H1 (cell line): ENCODE data around the gene COL6A3. TPM values are rescaled to one million over a fixed set of nuclear protein-coding genes. Genes with fewer than 3 reads are reported as not detected.

Source experiments
- CTCF ChIA-PET: fragments of 300-600 bp; sonication (Branson Sonifier 250); formaldehyde crosslinking; loops from one replicate; lab custom pipeline; 2021; ENCODE audit not compliant: partially characterized antibody; lab: Charles Lee
- POLR2A ChIA-PET: fragments of 300-600 bp; sonication (Branson Sonifier 250); formaldehyde crosslinking; loops from one replicate; lab custom pipeline; 2021; ENCODE audit warnings: inconsistent platforms; ENCODE audit not compliant: partially characterized antibody; lab: Charles Lee
- DNase-seq, 2 experiments: peaks; one replicate each; pipeline versions ENCODE4 v3.0.0 to v3.0.0-alpha.2; 2010 to 2022; ENCODE audit warnings: low spot score in 2 of 2, low read depth in 1 of 2, mixed read lengths in 1 of 2
- FAIRE-seq: peaks from 2 replicates; lab custom pipeline; 2011; peaks lifted over from hg19 to GRCh38; lab: Jason Lieb, UNC
- H2AFZ ChIP-seq: 2 replicates; pipeline ENCODE4 v1.8.1; 2012; ENCODE audit warnings: low read length, inconsistent platforms
- H2AK5ac ChIP-seq: 2 replicates; pipeline ENCODE4 v1.6.1; 2013; ENCODE audit warnings: low read depth, low read length
- H2BK120ac ChIP-seq: replicated peaks from 2 replicates; pipeline ENCODE3; 2013; ENCODE audit warnings: low read depth, low read length, inconsistent platforms
- H2BK12ac ChIP-seq: 2 replicates; pipeline ENCODE4 v1.6.1; 2013; ENCODE audit warnings: low read depth, low read length
- H2BK15ac ChIP-seq: 2 replicates; pipeline ENCODE4 v1.6.1; 2013; ENCODE audit warnings: low read length
- H2BK20ac ChIP-seq: 2 replicates; pipeline ENCODE4 v1.6.1; 2013; ENCODE audit warnings: low read length
- H2BK5ac ChIP-seq: 2 replicates; pipeline ENCODE4 v1.6.1; 2013; ENCODE audit warnings: low read depth, low read length
- H3K14ac ChIP-seq: 2 replicates; pipeline ENCODE4 v1.6.1; 2013; ENCODE audit warnings: inconsistent platforms; ENCODE audit not compliant: insufficient read length
- H3K18ac ChIP-seq: 2 replicates; pipeline ENCODE4 v1.6.1; 2013; ENCODE audit warnings: low read length; ENCODE audit errors: extremely low read depth
- H3K23ac ChIP-seq: 2 replicates; pipeline ENCODE4 v1.6.1; 2013; ENCODE audit warnings: inconsistent platforms; ENCODE audit not compliant: insufficient read length
- H3K23me2 ChIP-seq: 2 replicates; pipeline ENCODE4 v1.6.1; 2013; ENCODE audit warnings: low read depth, low read length
- H3K27ac ChIP-seq: 2 replicates; pipeline ENCODE4 v1.6.1; 2011; ENCODE audit warnings: low read depth, low read length, inconsistent platforms
- H3K27me3 ChIP-seq, 4 experiments: replicated peaks in 1 of 4; 1 replicate in 1 of 4; 2 replicates in 3 of 4; pipeline versions ENCODE4 v1.6.1 to v1.8.1; 2011 to 2013; ENCODE audit warnings: low read length in 3 of 4, mild to moderate bottlenecking in 3 of 4, inconsistent platforms in 2 of 4, mixed read lengths in 2 of 4, moderate library complexity in 1 of 4; ENCODE audit not compliant: control insufficient read depth in 3 of 4, insufficient read depth in 3 of 4; ENCODE audit errors: extremely low read depth in 1 of 4
- H3K36me3 ChIP-seq, 4 experiments: 2 replicates each; pipeline versions ENCODE4 v1.6.1 to v1.8.1; 2011 to 2013; ENCODE audit warnings: mild to moderate bottlenecking in 4 of 4, low read length in 3 of 4, moderate library complexity in 2 of 4, control low read depth in 1 of 4, inconsistent platforms in 1 of 4; ENCODE audit not compliant: insufficient read depth in 4 of 4, control insufficient read depth in 2 of 4
- H3K4ac ChIP-seq: replicated peaks from 2 replicates; pipeline ENCODE3; 2013; ENCODE audit warnings: low read length, low read depth, mixed read lengths, inconsistent platforms; ENCODE audit not compliant: insufficient read length
- H3K4me1 ChIP-seq, 4 experiments: replicated peaks in 1 of 4; 1 replicate in 1 of 4; 2 replicates in 3 of 4; pipeline versions ENCODE4 v1.6.1 to v1.8.1; 2011 to 2013; ENCODE audit warnings: low read length in 3 of 4, inconsistent platforms in 2 of 4, mixed read lengths in 1 of 4; ENCODE audit not compliant: insufficient read depth in 4 of 4, control insufficient read depth in 3 of 4
- H3K4me2 ChIP-seq, 2 experiments: 2 replicates each; pipeline versions ENCODE4 v1.6.1 to v1.8.1; 2011 to 2013; ENCODE audit warnings: low read depth in 2 of 2, low read length in 2 of 2, control low read depth in 1 of 2, inconsistent platforms in 1 of 2, mild to moderate bottlenecking in 1 of 2; ENCODE audit not compliant: insufficient read depth in 1 of 2
- H3K4me3 ChIP-seq, 4 experiments: fragments of 200-600, 300-600 bp in 1 of 4; sonication (generic), shearing (Covaris generic), sonication (Bioruptor Twin) in 1 of 4; 2 replicates each; pipeline versions ENCODE4 v1.5.1 to v1.8.1; 2011 to 2016; ENCODE audit warnings: low read length in 4 of 4, low read depth in 3 of 4, control low read depth in 2 of 4, inconsistent platforms in 2 of 4, mild to moderate bottlenecking in 2 of 4, mixed read lengths in 1 of 4, moderate library complexity in 1 of 4; ENCODE audit not compliant: insufficient read depth in 2 of 4; ENCODE audit errors: extremely low read depth in 1 of 4
- H3K56ac ChIP-seq: replicated peaks from 2 replicates; pipeline ENCODE3; 2013; ENCODE audit warnings: low read depth, mild to moderate bottlenecking, mixed read lengths, low read length, inconsistent platforms; ENCODE audit not compliant: insufficient read length
- H3K79me1 ChIP-seq: 2 replicates; pipeline ENCODE4 v1.6.1; 2013; ENCODE audit warnings: low read depth, low read length, control low read depth
- H3K79me2 ChIP-seq, 2 experiments: 2 replicates each; pipeline versions ENCODE4 v1.6.1 to v1.8.1; 2012 to 2013; ENCODE audit warnings: low read length in 2 of 2, mild to moderate bottlenecking in 2 of 2, inconsistent platforms in 1 of 2; ENCODE audit not compliant: insufficient read depth in 2 of 2, control insufficient read depth in 1 of 2
- H3K9ac ChIP-seq, 4 experiments: replicated peaks in 1 of 4; 1 replicate in 1 of 4; 2 replicates in 3 of 4; pipeline versions ENCODE4 v1.6.1 to v1.8.1; 2011 to 2013; ENCODE audit warnings: low read depth in 3 of 4, low read length in 3 of 4, control low read depth in 2 of 4, mild to moderate bottlenecking in 2 of 4, moderate library complexity in 2 of 4, inconsistent platforms in 1 of 4; ENCODE audit errors: extremely low read depth in 1 of 4
- H3K9me3 ChIP-seq, 2 experiments: 2 replicates each; pipeline versions ENCODE4 v1.6.1 to v1.8.1; 2012 to 2013; ENCODE audit warnings: mild to moderate bottlenecking in 2 of 2, moderate library complexity in 2 of 2, control low read depth in 1 of 2, inconsistent platforms in 1 of 2, low read depth in 1 of 2, low read length in 1 of 2, mixed read lengths in 1 of 2; ENCODE audit not compliant: insufficient read depth in 2 of 2
- H4K20me1 ChIP-seq, 2 experiments: replicated peaks in 1 of 2; 2 replicates each; pipeline versions ENCODE3 to v1.8.1; 2011 to 2013; ENCODE audit warnings: inconsistent platforms in 2 of 2, low read length in 2 of 2, mild to moderate bottlenecking in 1 of 2; ENCODE audit not compliant: insufficient read depth in 2 of 2, control insufficient read depth in 1 of 2
- H4K5ac ChIP-seq: 2 replicates; pipeline ENCODE4 v1.6.1; 2013; ENCODE audit warnings: low read length, low read depth, mixed read lengths, inconsistent platforms; ENCODE audit not compliant: insufficient read length
- H4K8ac ChIP-seq: 2 replicates; pipeline ENCODE4 v1.8.0; 2013; ENCODE audit warnings: mild to moderate bottlenecking, moderate library complexity, low read length, inconsistent platforms; ENCODE audit not compliant: insufficient read depth; ENCODE audit errors: extremely low read depth
- H4K91ac ChIP-seq: replicated peaks from 2 replicates; pipeline ENCODE3; 2013; ENCODE audit warnings: low read length, mixed read lengths, inconsistent platforms; ENCODE audit not compliant: insufficient read length
- BACH1 ChIP-seq: IDR thresholded peaks from 2 replicates; pipeline ENCODE4 v1.6.1; 2012; ENCODE audit warnings: low read length, improper control_type of control experiment
- CHD2 ChIP-seq: IDR thresholded peaks from 2 replicates; pipeline ENCODE4 v1.6.1; 2012; ENCODE audit warnings: low read length, improper control_type of control experiment
- CREB1 ChIP-seq: IDR thresholded peaks from 2 replicates; pipeline ENCODE4 v1.6.1; 2012; ENCODE audit warnings: inconsistent platforms
- CTBP2 ChIP-seq: IDR thresholded peaks from 2 replicates; pipeline ENCODE4 v1.7.0; 2011; ENCODE audit warnings: borderline replicate concordance, mild to moderate bottlenecking, moderate library complexity, mixed read lengths, low read length; ENCODE audit not compliant: insufficient read depth, insufficient read length
- FOSL1 ChIP-seq: IDR thresholded peaks from 2 replicates; pipeline ENCODE4 v1.6.1; 2011; ENCODE audit warnings: mild to moderate bottlenecking, low read depth, low read length, moderate library complexity; ENCODE audit not compliant: insufficient read depth
- GTF2F1 ChIP-seq: IDR thresholded peaks from 2 replicates; pipeline ENCODE4 v1.6.1; 2012; ENCODE audit warnings: low read depth, low read length, improper control_type of control experiment, borderline replicate concordance
- HDAC6 ChIP-seq: IDR thresholded peaks from one replicate; pipeline ENCODE4 v1.7.1; 2012; ENCODE audit warnings: low read depth, mild to moderate bottlenecking, inconsistent platforms, low read length, moderate library complexity
- JUN ChIP-seq: IDR thresholded peaks from 2 replicates; pipeline ENCODE4 v1.6.1; 2011; ENCODE audit warnings: low read depth, mild to moderate bottlenecking, improper control_type of control experiment, low read length
- KDM4A ChIP-seq: IDR thresholded peaks from one replicate; pipeline ENCODE4 v1.7.1; 2012; ENCODE audit warnings: low read depth, mild to moderate bottlenecking, moderate library complexity, low read length, inconsistent platforms; ENCODE audit not compliant: severe bottlenecking
- RBBP5 ChIP-seq: IDR thresholded peaks from 2 replicates; pipeline ENCODE4 v1.7.1; 2012; ENCODE audit warnings: low read depth, mild to moderate bottlenecking, inconsistent platforms, low read length, moderate library complexity, borderline replicate concordance
- RNF2 ChIP-seq: fragments of 200-900, 300-1000 bp; sonication (generic); IDR thresholded peaks from 2 replicates; pipeline ENCODE4 v1.7.1; 2016; ENCODE audit warnings: borderline replicate concordance, low read depth, mild to moderate bottlenecking, antibody characterized with exemption, low read length; ENCODE audit not compliant: poor library complexity, severe bottlenecking; ENCODE audit errors: missing control alignments
- RXRA ChIP-seq: IDR thresholded peaks from 2 replicates; pipeline ENCODE4 v1.6.1; 2011; ENCODE audit warnings: low read depth, mild to moderate bottlenecking, low read length, moderate library complexity; ENCODE audit not compliant: insufficient read depth
- SP2 ChIP-seq: IDR thresholded peaks from 2 replicates; pipeline ENCODE4 v1.6.1; 2012; ENCODE audit warnings: mild to moderate bottlenecking, low read length, inconsistent platforms
- SRF ChIP-seq: IDR thresholded peaks from 2 replicates; pipeline ENCODE4 v1.6.1; 2011; ENCODE audit warnings: mild to moderate bottlenecking, low read depth, low read length, moderate library complexity
- TAF7 ChIP-seq: optimal IDR thresholded peaks from 2 replicates; pipeline ENCODE3; 2011; ENCODE audit warnings: low read depth, mild to moderate bottlenecking, inconsistent platforms, low read length, moderate library complexity, borderline replicate concordance
- WGBS, 2 experiments: shearing (Covaris generic) in 1 of 2; methylation state at CpG; one replicate each; pipeline versions ENCODE4 v1.1.6 to v1.1.7; 2013 to 2015; ENCODE audit warnings: low lambda C conversion rate in 2 of 2, mixed read lengths in 2 of 2, inconsistent platforms in 1 of 2, low coverage in 1 of 2, missing lambda C conversion rate in 1 of 2; ENCODE audit not compliant: insufficient replicate concordance in 2 of 2, insufficient coverage in 1 of 2, insufficient read length in 1 of 2; ENCODE audit errors: extremely low coverage in 1 of 2, missing lambda C conversion rate in 1 of 2; 5-methylcytosine and 5-hydroxymethylcytosine counted together
- polyA plus RNA-seq, 7 experiments: library from polyadenylated mRNA; depleted of rRNA in 3 of 7; stranded (reverse) in 5 of 7; unstranded in 2 of 7; fragments of >200 nt in 5 of 7; fragments of 200-250 nt in 2 of 7; gene quantifications; 1 replicate in 5 of 7; 2 replicates in 1 of 7; 4 replicates in 1 of 7; pipeline versions ENCODE4 v1.2.1 to v1.2.3, GENCODE V29; 2011 to 2013; ENCODE audit warnings: missing spikeins in 2 of 7, mixed read lengths in 2 of 7
- total RNA-seq: library from RNA; stranded (reverse); fragmentation: NEBNext Ultra II Directional; extraction: Animal tissue kit (Norgen Biotek cat#: 25700); gene quantifications from 2 replicates; pipeline ENCODE4 v1.2.1, GENCODE V29; 2021

Gene COL6A3
- total and polyA plus RNA-seq, 2 of the 8 experiments (the other 6 are each of a cell fraction or from before 2014, with no cell fraction given), result 1.2 to 3.4 TPM

DNA sequence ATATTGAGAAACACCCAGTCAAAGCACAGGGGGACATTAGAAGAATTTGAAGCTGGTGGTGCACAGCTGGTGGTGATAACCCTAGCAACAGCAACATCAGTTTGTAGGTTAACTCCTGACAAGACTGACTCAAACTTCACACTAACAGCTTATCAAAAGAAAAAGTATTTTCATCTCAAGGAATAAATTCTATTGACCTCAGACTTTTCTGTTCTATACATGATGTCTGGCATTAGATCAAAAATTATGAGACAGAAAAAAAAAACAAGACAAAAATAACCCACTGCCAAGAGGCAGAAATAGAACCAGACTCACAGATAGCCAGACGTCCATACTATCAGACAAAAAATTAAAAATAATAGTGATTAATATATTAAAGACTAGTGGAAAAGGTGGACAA lies 126.1 kb downstream of the COL6A3 start:
- no peak overlapping the region for H3K4me2 ChIP-seq
- no peak overlapping the region for H3K9ac ChIP-seq
- CTCF ChIA-PET, result interaction anchor here (0.7 kb wide), 1 partner anchor 142 kb away, joined by 3 read pairs; no protein-coding TSS in a partner anchor
- H4K8ac ChIP-seq, result no peak overlapping the region
- H2BK20ac ChIP-seq, result no peak overlapping the region
- H3K23ac ChIP-seq, result no peak overlapping the region
- H2BK5ac ChIP-seq, result no peak overlapping the region
- H2BK12ac ChIP-seq, result no peak overlapping the region
- no peak overlapping the region for H3K18ac ChIP-seq
- H4K20me1 ChIP-seq, result no peaks in the 10 kb centered on the region
- no peak overlapping the region for H2AFZ ChIP-seq
- H3K79me2 ChIP-seq, result no peaks in the 10 kb centered on the region
- no peak overlapping the region for H4K91ac ChIP-seq
- no peak overlapping the region for H4K5ac ChIP-seq
- H3K79me1 ChIP-seq, result no peaks in the 10 kb centered on the region
- no peaks in the 10 kb centered on the region for H3K27me3 ChIP-seq
- FAIRE-seq (no peak), DNase-seq (no peak)
- no peaks in the 10 kb centered on the region for H3K23me2 ChIP-seq
- no peak overlapping the region for H3K4ac ChIP-seq
- H3K4me1 ChIP-seq, result no peaks in the 10 kb centered on the region
- H3K36me3 ChIP-seq, result no peaks in the 10 kb centered on the region
- no peak overlapping the region for H2BK15ac ChIP-seq
- WGBS, 2 experiments, result 85% methylated on average over 1 of the region's 1 CpG; no CpG with 5 or more reads in 1 of the 2 experiments
- H2AK5ac ChIP-seq, result no peak overlapping the region
- POLR2A ChIA-PET, result interaction anchor here (1.0 kb wide), 1 partner anchor 8 kb away, joined by 3 read pairs; no protein-coding TSS in a partner anchor
- no peak overlapping the region for H3K4me3 ChIP-seq
- no peak overlapping the region for H2BK120ac ChIP-seq
- no peak overlapping the region for H3K56ac ChIP-seq
- H3K9me3 ChIP-seq, result no peaks in the 10 kb centered on the region; a peak in 1 of 4 replicates
- H3K27ac ChIP-seq, result no peak overlapping the region
- H3K14ac ChIP-seq, result no peak overlapping the region
- TF ChIP-seq JUN (no peak), SRF (no peak), CHD2 (no peak), RBBP5 (no peak), GTF2F1 (no peak), RXRA (no peak), FOSL1 (no peak), HDAC6 (no peak), RNF2 (no peak), BACH1 (no peak), TAF7 (no peak), CREB1 (no peak), KDM4A (no peak), CTBP2 (no peak), SP2 (no peak)
